SK-N-MC (cell line): ENCODE data around the gene MT1E.

Experiments
- EZH2 ChIP-seq: fragments of 200-600 bp; sonication (generic); IDR thresholded peaks from one replicate; pipeline ENCODE4 v1.6.1; 2017; ENCODE audit warnings: antibody characterized with exemption
- POLR2AphosphoS5 ChIP-seq: IDR thresholded peaks from 2 replicates; pipeline ENCODE4 v1.6.1; 2012; ENCODE audit warnings: mild to moderate bottlenecking, low read depth, low read length, borderline replicate concordance

- TF ChIP-seq POLR2AphosphoS5, result no peak
- TF ChIP-seq EZH2, result no peak
These were observed 47.4 kb downstream of the MT1E start for GRCh38 chr16:56672761-56673536.
